H9 (cell line): ENCODE results near the gene TP53. TPM values are rescaled to one million over a fixed set of nuclear protein-coding genes. Genes with fewer than 3 reads are reported as not detected.

ENCODE experiments used
- DNase-seq: peaks from one replicate; pipeline ENCODE4 v3.0.0-alpha.2; 2017
- H2AFZ ChIP-seq: one replicate; pipeline ENCODE4 v1.6.1; 2013; ENCODE audit warnings: mild to moderate bottlenecking, low read length, control low read depth, moderate library complexity
- H2AK5ac ChIP-seq: 2 replicates; pipeline ENCODE4 v1.6.1; 2013; ENCODE audit warnings: low read length, control low read depth, mixed read lengths; ENCODE audit not compliant: insufficient read length
- H2BK120ac ChIP-seq: one replicate; pipeline ENCODE4 v1.6.1; 2013; ENCODE audit warnings: low read depth, mild to moderate bottlenecking, low read length, control low read depth, inconsistent platforms; ENCODE audit not compliant: poor library complexity, severe bottlenecking
- H2BK12ac ChIP-seq: 2 replicates; pipeline ENCODE4 v1.6.1; 2013; ENCODE audit warnings: low read length, control low read depth, mixed read lengths, low read depth; ENCODE audit not compliant: insufficient read length
- H2BK15ac ChIP-seq: 2 replicates; pipeline ENCODE4 v1.6.1; 2013; ENCODE audit warnings: low read depth, low read length, control low read depth
- H2BK20ac ChIP-seq: one replicate; pipeline ENCODE4 v1.6.1; 2013; ENCODE audit warnings: low read depth, mild to moderate bottlenecking, low read length, control low read depth, inconsistent platforms; ENCODE audit not compliant: poor library complexity, severe bottlenecking
- H2BK5ac ChIP-seq: 2 replicates; pipeline ENCODE4 v1.6.1; 2013; ENCODE audit warnings: low read length, control low read depth, mixed read lengths; ENCODE audit not compliant: insufficient read length
- H3K14ac ChIP-seq: 2 replicates; pipeline ENCODE4 v1.6.1; 2013; ENCODE audit warnings: low read length, control low read depth; ENCODE audit not compliant: insufficient read depth
- H3K18ac ChIP-seq: 2 replicates; pipeline ENCODE4 v1.6.1; 2013; ENCODE audit warnings: low read depth, mild to moderate bottlenecking, mixed read lengths, low read length, control low read depth; ENCODE audit not compliant: insufficient read length
- H3K23ac ChIP-seq: 2 replicates; pipeline ENCODE4 v1.6.1; 2013; ENCODE audit warnings: low read length, control low read depth, mixed read lengths, low read depth; ENCODE audit not compliant: insufficient read length
- H3K23me2 ChIP-seq: 2 replicates; pipeline ENCODE4 v1.6.1; 2013; ENCODE audit warnings: low read depth, mild to moderate bottlenecking, mixed read lengths, low read length, control low read depth; ENCODE audit not compliant: insufficient read length, poor library complexity, severe bottlenecking
- H3K27ac ChIP-seq: 2 replicates; pipeline ENCODE4 v1.5.1; 2013; ENCODE audit warnings: low read length, control low read depth, mixed read lengths, low read depth; ENCODE audit not compliant: insufficient read length
- H3K27me3 ChIP-seq: 2 replicates; pipeline ENCODE4 v1.6.1; 2013; ENCODE audit warnings: low read length, control low read depth, inconsistent platforms; ENCODE audit not compliant: insufficient read depth
- H3K4ac ChIP-seq: 2 replicates; pipeline ENCODE4 v1.6.1; 2013; ENCODE audit warnings: low read depth, mild to moderate bottlenecking, control low read depth, inconsistent platforms, low read length, moderate library complexity
- H3K4me1 ChIP-seq: 2 replicates; pipeline ENCODE4 v1.6.1; 2013; ENCODE audit warnings: low read length, control low read depth, inconsistent platforms; ENCODE audit not compliant: insufficient read depth
- H3K4me2 ChIP-seq: 2 replicates; pipeline ENCODE4 v1.6.1; 2013; ENCODE audit warnings: low read length, control low read depth, mixed read lengths; ENCODE audit not compliant: insufficient read length, insufficient read depth
- H3K56ac ChIP-seq: 2 replicates; pipeline ENCODE4 v1.6.1; 2013; ENCODE audit warnings: low read depth, mild to moderate bottlenecking, mixed read lengths, low read length, control low read depth; ENCODE audit not compliant: insufficient read length
- H3K79me1 ChIP-seq: 2 replicates; pipeline ENCODE4 v1.6.1; 2013; ENCODE audit warnings: low read depth, mild to moderate bottlenecking, moderate library complexity, low read length, control low read depth, inconsistent platforms; ENCODE audit not compliant: insufficient read depth, poor library complexity, severe bottlenecking
- H3K79me2 ChIP-seq: 2 replicates; pipeline ENCODE4 v1.6.1; 2013; ENCODE audit warnings: low read length, control low read depth, inconsistent platforms; ENCODE audit not compliant: insufficient read depth
- H3K9ac ChIP-seq: 2 replicates; pipeline ENCODE4 v1.6.1; 2013; ENCODE audit warnings: low read length, control low read depth, mixed read lengths; ENCODE audit not compliant: insufficient read length; ENCODE audit errors: extremely low read depth
- H3K9me3 ChIP-seq: one replicate; pipeline ENCODE4 v1.6.1; 2013; ENCODE audit warnings: low read depth, low read length, inconsistent platforms; ENCODE audit not compliant: control insufficient read depth
- H3T11ph ChIP-seq: one replicate; pipeline ENCODE4 v1.6.1; 2013; ENCODE audit warnings: mild to moderate bottlenecking, low read length, control low read depth, inconsistent platforms
- H4K20me1 ChIP-seq: one replicate; pipeline ENCODE4 v1.6.1; 2013; ENCODE audit not compliant: control insufficient read depth, insufficient read length, insufficient read depth
- H4K5ac ChIP-seq: 2 replicates; pipeline ENCODE4 v1.6.1; 2013; ENCODE audit warnings: low read depth, mild to moderate bottlenecking, mixed read lengths, low read length, control low read depth; ENCODE audit not compliant: insufficient read length
- H4K8ac ChIP-seq: replicated peaks from 2 replicates; pipeline ENCODE4 v1.6.1; 2013; ENCODE audit warnings: low read length, control low read depth, mixed read lengths, low read depth; ENCODE audit not compliant: insufficient read length
- H4K91ac ChIP-seq: 2 replicates; pipeline ENCODE4 v1.6.1; 2013; ENCODE audit warnings: low read depth, mild to moderate bottlenecking, moderate library complexity, mixed read lengths, low read length, control low read depth; ENCODE audit not compliant: insufficient read length
- H3K27ac Mint-ChIP-seq, 3 experiments: 2 replicates in 2 of 3; 3 replicates in 1 of 3; pipeline ENCODE4 v1.8.0; 2020 to 2021; ENCODE audit warnings: mixed read lengths in 3 of 3, mild to moderate bottlenecking in 1 of 3, moderate library complexity in 1 of 3
- H3K27me3 Mint-ChIP-seq: 2 replicates; pipeline ENCODE4 v1.8.0; 2021; ENCODE audit warnings: low read depth, mild to moderate bottlenecking, moderate library complexity, mixed read lengths
- H3K36me3 Mint-ChIP-seq, 3 experiments: 2 replicates in 2 of 3; 3 replicates in 1 of 3; pipeline ENCODE4 v1.8.0; 2020 to 2021; ENCODE audit warnings: low read depth in 3 of 3, mixed read lengths in 3 of 3; ENCODE audit not compliant: insufficient read depth in 1 of 3
- H3K4me1 Mint-ChIP-seq, 2 experiments: 2 replicates each; pipeline ENCODE4 v1.8.0; 2020; ENCODE audit warnings: mixed read lengths in 2 of 2
- H3K4me3 Mint-ChIP-seq, 2 experiments: 2 replicates in 1 of 2; 3 replicates in 1 of 2; pipeline ENCODE4 v1.8.0; 2020 to 2021; ENCODE audit warnings: mild to moderate bottlenecking in 2 of 2, mixed read lengths in 2 of 2, moderate library complexity in 1 of 2
- H3K9me3 Mint-ChIP-seq, 2 experiments: 2 replicates in 1 of 2; 3 replicates in 1 of 2; pipeline ENCODE4 v1.8.0; 2020; ENCODE audit warnings: mild to moderate bottlenecking in 2 of 2, mixed read lengths in 2 of 2, moderate library complexity in 1 of 2
- WGBS: extraction: QIAGEN DNeasy Blood & Tissue Kit; methylation state at CpG from one replicate; pipeline ENCODE4 v1.1.7; 2013; ENCODE audit warnings: missing lambda C conversion rate, low lambda C conversion rate, mixed read lengths; ENCODE audit not compliant: insufficient read length; ENCODE audit errors: extremely low coverage; 5-methylcytosine and 5-hydroxymethylcytosine counted together
- total RNA-seq: library from RNA; stranded (reverse); gene quantifications from 2 replicates; pipeline ENCODE4 v1.2.1, GENCODE V29; 2021
- TF ChIP-seq, protein P1 (sequence below): fragments of 200-600 bp; sonication (generic); conservative IDR thresholded peaks from 3 replicates; pipeline ENCODE4 v1.8.0; 2021; ENCODE audit warnings: antibody characterized with exemption, mild to moderate bottlenecking

The TP53 gene
- total RNA-seq, 1 experiment from 2014 or later, result 163 TPM

DNA sequence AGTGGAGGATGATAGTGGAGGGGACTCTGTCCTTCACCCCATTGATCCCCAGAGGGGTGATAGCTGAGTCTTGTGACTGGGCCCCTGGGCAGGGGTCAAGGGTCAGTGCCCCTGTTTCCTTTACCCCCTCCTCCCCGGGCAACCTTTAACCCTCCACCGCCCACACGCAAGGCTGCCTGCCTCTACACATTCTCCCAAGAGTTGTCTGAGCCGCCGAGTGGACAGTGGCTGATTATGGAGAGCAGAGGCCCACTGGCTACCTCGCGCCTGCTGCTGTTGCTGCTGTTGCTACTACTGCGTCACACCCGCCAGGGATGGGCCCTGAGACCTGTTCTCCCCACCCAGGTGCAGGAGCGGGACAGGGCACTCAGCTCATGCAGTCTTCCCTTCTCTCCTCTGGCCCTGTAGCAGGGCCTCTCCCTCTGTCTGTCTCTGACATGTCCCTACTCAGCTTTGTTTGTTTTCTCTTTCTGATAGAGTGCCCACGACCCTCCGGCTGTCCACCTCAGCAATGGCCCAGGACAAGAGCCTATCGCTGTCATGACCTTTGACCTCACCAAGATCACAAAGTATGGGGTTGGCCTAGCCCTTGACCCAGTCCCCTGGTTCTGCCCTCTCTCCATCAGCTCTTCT lies 57.2 kb downstream of the TP53 start, which contains the start of gene SHBG:
Gene SHBG, plus strand, starts transcription at position 197 of the 633 bp plus-strand sequence. Its CDS starts 38 bp downstream, at position 235.
- no peak within 1 kb of the TSS for H2BK20ac ChIP-seq
- H3K27ac ChIP-seq, result no peak within 1 kb of the TSS
- DNase-seq, result no peak
- peaks cover 2% of the 10 kb centered on the region; the same call in 1 of the 2 replicates for H3K27me3 Mint-ChIP-seq
- no peak within 1 kb of the TSS for H3K56ac ChIP-seq
- no peaks in the 10 kb centered on the region for H3K79me1 ChIP-seq
- no peak within 1 kb of the TSS for H3K14ac ChIP-seq
- no peaks in the 10 kb centered on the region for H3K27me3 ChIP-seq
- H2BK12ac ChIP-seq, result no peak within 1 kb of the TSS
- no peaks in the 10 kb centered on the region for H4K20me1 ChIP-seq
- no peak within 1 kb of the TSS for H3T11ph ChIP-seq
- H3K9me3 Mint-ChIP-seq, result no peaks in the 10 kb centered on the region
- TF ChIP-seq, protein P1, sequence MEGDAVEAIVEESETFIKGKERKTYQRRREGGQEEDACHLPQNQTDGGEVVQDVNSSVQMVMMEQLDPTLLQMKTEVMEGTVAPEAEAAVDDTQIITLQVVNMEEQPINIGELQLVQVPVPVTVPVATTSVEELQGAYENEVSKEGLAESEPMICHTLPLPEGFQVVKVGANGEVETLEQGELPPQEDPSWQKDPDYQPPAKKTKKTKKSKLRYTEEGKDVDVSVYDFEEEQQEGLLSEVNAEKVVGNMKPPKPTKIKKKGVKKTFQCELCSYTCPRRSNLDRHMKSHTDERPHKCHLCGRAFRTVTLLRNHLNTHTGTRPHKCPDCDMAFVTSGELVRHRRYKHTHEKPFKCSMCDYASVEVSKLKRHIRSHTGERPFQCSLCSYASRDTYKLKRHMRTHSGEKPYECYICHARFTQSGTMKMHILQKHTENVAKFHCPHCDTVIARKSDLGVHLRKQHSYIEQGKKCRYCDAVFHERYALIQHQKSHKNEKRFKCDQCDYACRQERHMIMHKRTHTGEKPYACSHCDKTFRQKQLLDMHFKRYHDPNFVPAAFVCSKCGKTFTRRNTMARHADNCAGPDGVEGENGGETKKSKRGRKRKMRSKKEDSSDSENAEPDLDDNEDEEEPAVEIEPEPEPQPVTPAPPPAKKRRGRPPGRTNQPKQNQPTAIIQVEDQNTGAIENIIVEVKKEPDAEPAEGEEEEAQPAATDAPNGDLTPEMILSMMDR, result no peak
- no peak within 1 kb of the TSS for H3K4me2 ChIP-seq
- no CpG with 5 or more reads among the region's 13 CpGs for WGBS
- H4K5ac ChIP-seq, result no peak within 1 kb of the TSS
- no peak within 1 kb of the TSS for H3K27ac Mint-ChIP-seq
- peaks cover 21 to 29% of the 10 kb centered on the region in 2 experiments for H3K4me1 Mint-ChIP-seq
- no peak within 1 kb of the TSS for H3K23ac ChIP-seq
- no peak within 1 kb of the TSS for H2BK120ac ChIP-seq
- H3K23me2 ChIP-seq, result peaks cover 8% of the 10 kb centered on the region
- H3K4me3 Mint-ChIP-seq, result no peak within 1 kb of the TSS; a peak in 2 of 5 replicates
- no peaks in the 10 kb centered on the region for H3K79me2 ChIP-seq
- H3K36me3 Mint-ChIP-seq, result peaks cover 4 to 15% (median 14%) of the 10 kb centered on the region in 3 experiments
- H2BK5ac ChIP-seq, result no peak within 1 kb of the TSS
- H2AFZ ChIP-seq, result no peak within 1 kb of the TSS
- H3K9ac ChIP-seq, result no peak within 1 kb of the TSS
- H3K9me3 ChIP-seq, result no peaks in the 10 kb centered on the region
- no peak within 1 kb of the TSS for H3K18ac ChIP-seq
- no peak within 1 kb of the TSS for H2BK15ac ChIP-seq
- H4K8ac ChIP-seq, result no peak within 1 kb of the TSS
- H2AK5ac ChIP-seq, result no peak within 1 kb of the TSS
- no peaks in the 10 kb centered on the region for H3K4me1 ChIP-seq
- no peak within 1 kb of the TSS for H3K4ac ChIP-seq
- no peak within 1 kb of the TSS for H4K91ac ChIP-seq
